Suppressor macrophage (primary cell): Measurements from ENCODE around the gene POMT2.
A peak's percentile ranks its signal among the peaks of the same experiment; 100 is the strongest.
"Not testable (repeated sequence)": the region's sequence is repeated elsewhere in the genome, so short reads cannot be mapped to it uniquely, and the experiment has no call there.

Experiments used
- DNase-seq, 4 experiments: peaks; one replicate each; pipeline ENCODE4 v3.0.0-alpha.2; 2020 to 2022

POMT2 gene

GRCh38 chr14:77324289-77324688 lies 3.6 kb upstream of the POMT2 start:
- no peak for DNase-seq

- no peak for DNase-seq
Measured at GRCh38 chr14:77323571-77323970, 2.9 kb upstream of the POMT2 start.

GRCh38 chr14:77322951-77323350 lies 2.3 kb upstream of the POMT2 start:
- no peak for DNase-seq

GRCh38 chr14:77322250-77322902 lies 1.7 kb upstream of the POMT2 start:
- peak in 2 of 4 experiments; percentile 13 to 23 for DNase-seq

GRCh38 chr14:77319422-77319821 lies 1.3 kb downstream of the POMT2 start:
- no peak for DNase-seq

- DNase-seq = not testable (repeated sequence)
Measured at GRCh38 chr14:77318756-77319155, 1.9 kb downstream of the POMT2 start.

- DNase-seq = no peak
Measured at GRCh38 chr14:77318006-77318553, 2.6 kb downstream of the POMT2 start.

- no peak for DNase-seq
Measured at GRCh38 chr14:77316872-77317301, 3.8 kb downstream of the POMT2 start.

- no peak for DNase-seq
Measured at GRCh38 chr14:77316195-77316505, 4.5 kb downstream of the POMT2 start.

- no peak for DNase-seq
Measured at GRCh38 chr14:77314539-77315457, 5.9 kb downstream of the POMT2 start.

- peak; percentile 50 to 81 (median 64) for DNase-seq
Measured at GRCh38 chr14:77314043-77314442, 6.6 kb downstream of the POMT2 start.

- DNase-seq = no peak
Measured at GRCh38 chr14:77313371-77313770, 7.3 kb downstream of the POMT2 start.

GRCh38 chr14:77311217-77311616 lies 9.5 kb downstream of the POMT2 start:
- no peak for DNase-seq

- DNase-seq = no peak
Measured at GRCh38 chr14:77310026-77310425, 10.7 kb downstream of the POMT2 start.

GRCh38 chr14:77309131-77309530 lies 11.6 kb downstream of the POMT2 start:
- DNase-seq = peak in 3 of 4 experiments; percentile 15 to 39 (median 34)

GRCh38 chr14:77306851-77307496 lies 13.7 kb downstream of the POMT2 start:
- DNase-seq = no peak

GRCh38 chr14:77306416-77306815 lies 14.3 kb downstream of the POMT2 start:
- DNase-seq = peak in 3 of 4 experiments; percentile 32 to 61 (median 52)

GRCh38 chr14:77305696-77306095 lies 15.0 kb downstream of the POMT2 start:
- no peak for DNase-seq

GRCh38 chr14:77303417-77304156 lies 17.1 kb downstream of the POMT2 start:
- DNase-seq = peak; percentile 71 to 89 (median 83)

GRCh38 chr14:77302926-77303325 lies 17.8 kb downstream of the POMT2 start:
- DNase-seq = peak; percentile 26 to 64 (median 47)

- DNase-seq = peak; percentile 81 to 91 (median 84)
Measured at GRCh38 chr14:77301103-77301502, 19.6 kb downstream of the POMT2 start.

GRCh38 chr14:77299771-77300170 lies 20.9 kb downstream of the POMT2 start:
- no peak for DNase-seq
